ENCODE results near the gene CATSPER1.

DNA sequence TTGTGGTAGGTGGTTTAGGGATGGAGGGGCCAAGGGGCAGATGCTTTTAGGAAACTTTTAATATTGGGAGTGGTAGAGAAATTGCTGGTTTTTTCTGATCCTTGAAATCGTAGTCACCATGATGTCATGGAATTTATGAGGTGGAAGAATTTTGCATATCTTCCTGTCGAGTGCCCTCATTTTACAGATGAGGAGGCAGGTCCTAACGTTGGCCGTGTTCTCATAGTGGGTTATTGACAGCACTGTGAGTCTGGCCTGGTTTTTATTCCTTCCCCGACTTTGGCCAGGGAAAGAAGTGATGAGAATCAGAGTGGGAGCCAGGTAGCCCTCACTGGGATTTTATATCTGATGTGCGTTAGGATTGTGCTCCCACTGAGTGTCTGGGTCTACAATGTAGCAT lies 35.0 kb upstream of the CATSPER1 start:
- TF ChIP-seq CTCF (IDR thresholded peaks at IDR 0.05; ENCODE audit: insufficient read depth, low read length) (no peak), SPI1 (IDR thresholded peaks at IDR 0.05; ENCODE audit: borderline replicate concordance, low read depth) (no peak), REST (IDR thresholded peaks at IDR 0.05; ENCODE audit: insufficient replicate concordance, low read depth) (no peak)
